Endothelial cell (in vitro differentiated cells): ENCODE data around the gene PHACTR1. TPM values are rescaled to one million over a fixed set of nuclear protein-coding genes. Genes with fewer than 3 reads are reported as not detected.

Source experiments
- DNase-seq: peaks from one replicate; pipeline ENCODE4 v3.0.0; 2021; ENCODE audit warnings: low spot score
- H3K27ac Mint-ChIP-seq: one replicate; pipeline ENCODE4 v1.8.0; 2021; ENCODE audit warnings: mixed read lengths, inconsistent platforms; ENCODE audit not compliant: unreplicated experiment
- H3K27me3 Mint-ChIP-seq: one replicate; pipeline ENCODE4 v1.8.0; 2021; ENCODE audit warnings: mild to moderate bottlenecking, moderate library complexity, mixed read lengths, inconsistent platforms; ENCODE audit not compliant: unreplicated experiment
- H3K36me3 Mint-ChIP-seq: one replicate; pipeline ENCODE4 v1.8.0; 2021; ENCODE audit warnings: mild to moderate bottlenecking, low read depth, mixed read lengths, inconsistent platforms; ENCODE audit not compliant: unreplicated experiment
- H3K4me1 Mint-ChIP-seq: one replicate; pipeline ENCODE4 v1.8.0; 2021; ENCODE audit warnings: mild to moderate bottlenecking, mixed read lengths, inconsistent platforms; ENCODE audit not compliant: unreplicated experiment
- H3K4me3 Mint-ChIP-seq: one replicate; pipeline ENCODE4 v1.8.0; 2021; ENCODE audit warnings: mild to moderate bottlenecking, mixed read lengths, inconsistent platforms; ENCODE audit not compliant: unreplicated experiment
- H3K9me3 Mint-ChIP-seq: one replicate; pipeline ENCODE4 v1.8.0; 2021; ENCODE audit warnings: mixed read lengths, inconsistent platforms; ENCODE audit not compliant: unreplicated experiment
- CTCF ChIP-seq: fragments of 200-600 bp; sonication (generic); IDR thresholded peaks from one replicate; pipeline ENCODE4 v1.5.0; 2021; ENCODE audit warnings: antibody characterized with exemption; ENCODE audit not compliant: unreplicated experiment
- total RNA-seq: library from RNA; stranded (reverse); fragmentation: NEBNext Ultra II Directional; extraction: Animal tissue kit (Norgen Biotek cat#: 25700); gene quantifications from one replicate; pipeline ENCODE4 v1.2.1, GENCODE V29; 2021; ENCODE audit not compliant: unreplicated experiment

PHACTR1 gene
- total RNA-seq, 1 donor from 2014 or later, result 39.9 TPM

- peaks cover 27% of the 10 kb centered on the region for H3K4me1 Mint-ChIP-seq
These were observed 589.2 kb downstream of the PHACTR1 start for GRCh38 chr6:13305791-13306190.

GRCh38 chr6:13307508-13307995 lies 591.0 kb downstream of the PHACTR1 start:
- Mint-ChIP-seq H3K36me3 (peaks cover 27% of the 10 kb centered on the region), H3K27me3 (no peaks in the 10 kb centered on the region), H3K4me1 (peaks cover 27% of the 10 kb centered on the region), H3K27ac (no peak overlapping the region), H3K9me3 (no peaks in the 10 kb centered on the region), H3K4me3 (no peak overlapping the region)
- no peak for DNase-seq
- no peak for TF ChIP-seq CTCF

More at GRCh38 chr6:13305791-13306190, 589.2 kb downstream of the PHACTR1 start:
- Mint-ChIP-seq H3K9me3 (no peaks in the 10 kb centered on the region), H3K27me3 (no peaks in the 10 kb centered on the region), H3K4me3 (no peak overlapping the region), H3K27ac (no peak overlapping the region), H3K36me3 (peaks cover 39% of the 10 kb centered on the region)
- TF ChIP-seq CTCF, result no peak
- no peak for DNase-seq

- TF ChIP-seq CTCF, result no peak
- Mint-ChIP-seq H3K27ac (no peak overlapping the region), H3K27me3 (no peaks in the 10 kb centered on the region), H3K36me3 (peaks cover 20% of the 10 kb centered on the region), H3K9me3 (no peaks in the 10 kb centered on the region), H3K4me3 (no peak overlapping the region), H3K4me1 (peaks cover 27% of the 10 kb centered on the region)
- no peak for DNase-seq
These were observed 591.8 kb downstream of the PHACTR1 start for GRCh38 chr6:13308332-13308731.

GRCh38 chr6:13311155-13311554 lies 594.6 kb downstream of the PHACTR1 start:
- no peak for TF ChIP-seq CTCF
- no peak for DNase-seq
- H3K4me3 Mint-ChIP-seq, result no peak overlapping the region
- H3K4me1 Mint-ChIP-seq, result peaks cover 27% of the 10 kb centered on the region
- H3K9me3 Mint-ChIP-seq, result no peaks in the 10 kb centered on the region
- no peak overlapping the region for H3K27ac Mint-ChIP-seq
- H3K36me3 Mint-ChIP-seq, result peaks cover 12% of the 10 kb centered on the region
- no peaks in the 10 kb centered on the region for H3K27me3 Mint-ChIP-seq

- no peaks in the 10 kb centered on the region for H3K27me3 Mint-ChIP-seq
- H3K36me3 Mint-ChIP-seq, result peaks cover 12% of the 10 kb centered on the region
- no peak for TF ChIP-seq CTCF
- no peak overlapping the region for H3K4me3 Mint-ChIP-seq
- H3K9me3 Mint-ChIP-seq, result no peaks in the 10 kb centered on the region
- DNase-seq, result no peak
- peaks cover under 1% of the 10 kb centered on the region for H3K4me1 Mint-ChIP-seq
- no peak overlapping the region for H3K27ac Mint-ChIP-seq
These were observed 598.2 kb downstream of the PHACTR1 start for GRCh38 chr6:13314806-13315205.
